Spinal cord (tissue), 10 donors: Measurements from ENCODE around the gene PLAGL2. TPM values are rescaled to one million over a fixed set of nuclear protein-coding genes. Genes with fewer than 3 reads are reported as not detected.
A peak's percentile ranks its signal among the peaks of the same experiment; 100 is the strongest.
"Not testable (repeated sequence)": the region's sequence is repeated elsewhere in the genome, so short reads cannot be mapped to it uniquely, and the experiment has no call there.

Source experiments
- DNase-seq, 6 donors: peaks; one replicate each; pipeline versions ENCODE4 v3.0.0 to v3.0.0-alpha.2; 2013 to 2015; ENCODE audit warnings: low spot score in 6 of 6, low read depth in 4 of 6
- H3K27ac ChIP-seq: one replicate; pipeline ENCODE4 v1.5.1; 2013; ENCODE audit warnings: low read depth, low read length, control low read depth
- H3K27me3 ChIP-seq: one replicate; pipeline ENCODE4 v1.6.1; 2013; ENCODE audit warnings: low read length; ENCODE audit not compliant: control insufficient read depth, insufficient read depth
- H3K36me3 ChIP-seq: one replicate; pipeline ENCODE4 v1.6.1; 2013; ENCODE audit warnings: low read length; ENCODE audit not compliant: control insufficient read depth, insufficient read depth
- H3K4me1 ChIP-seq: one replicate; pipeline ENCODE4 v1.6.1; 2013; ENCODE audit warnings: low read length; ENCODE audit not compliant: control insufficient read depth, insufficient read depth
- H3K4me3 ChIP-seq: one replicate; pipeline ENCODE4 v1.5.1; 2013; ENCODE audit warnings: low read depth, low read length, control low read depth
- H3K9me3 ChIP-seq: one replicate; pipeline ENCODE4 v1.6.1; 2013; ENCODE audit warnings: low read length; ENCODE audit not compliant: control insufficient read depth, insufficient read depth
- WGBS: methylation state at CpG from one replicate; pipeline ENCODE4 v1.1.5; 2013; ENCODE audit warnings: missing lambda C conversion rate; ENCODE audit not compliant: insufficient coverage; 5-methylcytosine and 5-hydroxymethylcytosine counted together
- long read RNA-seq, 4 donors: transcript quantifications; one replicate each; lab custom pipeline, GENCODE V29; 2026
- polyA plus RNA-seq, 2 donors: library from polyadenylated mRNA; unstranded; fragments of 120-200 nt; gene quantifications; one replicate each; pipeline ENCODE4 v1.2.1, GENCODE V29; 2013; ENCODE audit not compliant: insufficient read length in 2 of 2
- total RNA-seq, 2 donors: library from RNA; depleted of rRNA in 1 of 2; stranded (reverse); fragments of 120-200 nt in 1 of 2; fragments of >200 nt in 1 of 2; gene quantifications; one replicate each; pipeline versions ENCODE4 v1.2.3 to v1.2.4, GENCODE V29; 2013 to 2014
- donor health status: healthy.

Gene PLAGL2, protein sequence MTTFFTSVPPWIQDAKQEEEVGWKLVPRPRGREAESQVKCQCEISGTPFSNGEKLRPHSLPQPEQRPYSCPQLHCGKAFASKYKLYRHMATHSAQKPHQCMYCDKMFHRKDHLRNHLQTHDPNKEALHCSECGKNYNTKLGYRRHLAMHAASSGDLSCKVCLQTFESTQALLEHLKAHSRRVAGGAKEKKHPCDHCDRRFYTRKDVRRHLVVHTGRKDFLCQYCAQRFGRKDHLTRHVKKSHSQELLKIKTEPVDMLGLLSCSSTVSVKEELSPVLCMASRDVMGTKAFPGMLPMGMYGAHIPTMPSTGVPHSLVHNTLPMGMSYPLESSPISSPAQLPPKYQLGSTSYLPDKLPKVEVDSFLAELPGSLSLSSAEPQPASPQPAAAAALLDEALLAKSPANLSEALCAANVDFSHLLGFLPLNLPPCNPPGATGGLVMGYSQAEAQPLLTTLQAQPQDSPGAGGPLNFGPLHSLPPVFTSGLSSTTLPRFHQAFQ
- total RNA-seq, result 1 to 10 TPM; 2.5 to 4.5 TPM
- polyA plus RNA-seq, result 10 to 100 TPM; 10.7 to 12.1 TPM
- long read RNA-seq, donor 1, full-length matches to known transcripts, result 1 of 1 reads
- long read RNA-seq, donor 1, partial matches to known transcripts, result 0 of 1 reads
- long read RNA-seq, donor 1, other reads (novel, unspliced or antisense), result 0 of 1 reads
- long read RNA-seq, donor 2, full-length matches to known transcripts, result 1 of 1 reads
- long read RNA-seq, donor 2, partial matches to known transcripts, result 0 of 1 reads
- long read RNA-seq, donor 2, other reads (novel, unspliced or antisense), result 0 of 1 reads
- long read RNA-seq, donor 3, full-length matches to known transcripts, result 1 of 1 reads
- long read RNA-seq, donor 3, partial matches to known transcripts, result 0 of 1 reads
- long read RNA-seq, donor 3, other reads (novel, unspliced or antisense), result 0 of 1 reads
- long read RNA-seq, donor 4, full-length matches to known transcripts, result 4 of 4 reads
- long read RNA-seq, donor 4, partial matches to known transcripts, result 0 of 4 reads
- long read RNA-seq, donor 4, other reads (novel, unspliced or antisense), result 0 of 4 reads

DNA sequence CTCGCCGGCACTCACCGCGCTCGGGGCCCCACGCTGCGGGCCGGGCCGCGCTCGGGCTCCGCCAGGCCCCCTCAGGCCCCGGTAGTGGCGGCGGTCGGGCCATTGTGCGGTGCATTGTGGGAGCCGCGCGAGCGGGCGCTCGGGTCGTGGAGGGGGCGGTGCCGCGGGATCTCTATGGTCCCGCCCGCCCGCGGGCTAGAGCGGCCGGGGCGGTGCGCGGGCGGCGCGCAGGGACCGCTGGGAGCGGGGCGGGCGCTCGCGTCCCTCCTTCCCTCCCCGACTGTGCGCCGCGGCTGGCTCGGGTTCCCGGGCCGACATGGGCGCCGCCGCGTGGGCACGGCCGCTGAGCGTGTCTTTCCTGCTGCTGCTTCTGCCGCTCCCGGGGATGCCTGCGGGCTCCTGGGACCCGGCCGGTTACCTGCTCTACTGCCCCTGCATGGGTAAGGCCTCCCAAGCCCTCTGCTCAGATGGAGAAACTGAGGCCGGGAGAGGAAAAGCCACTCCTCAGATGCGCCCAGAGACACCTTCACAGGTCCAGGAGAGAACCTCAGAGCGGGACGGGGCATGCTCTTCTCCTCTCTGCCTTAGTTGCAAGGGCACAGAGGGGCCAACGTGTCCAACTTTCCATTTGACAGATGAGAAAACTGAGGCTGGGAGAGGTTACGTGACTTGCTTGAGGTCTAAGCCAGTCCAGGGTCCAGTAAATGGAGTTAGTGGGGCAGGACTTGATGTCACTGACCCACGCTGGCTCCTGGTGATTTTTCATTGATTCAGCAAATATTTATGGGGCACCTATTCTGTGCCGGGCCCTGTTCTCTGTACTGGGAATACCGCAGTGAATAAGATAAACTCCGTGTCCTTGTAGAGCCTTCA, at the start of gene PLAGL2, which contains the start of gene POFUT1:
PLAGL2 (minus strand) TSS at position 118 of the 873 bp plus-strand sequence. CDS start 5,565 bp downstream, outside the sequence.
POFUT1 (plus strand) TSS at position 255 of the 873 bp plus-strand sequence; CDS start at position 317, 62 bp downstream.
- H3K4me3 ChIP-seq, result peak within 1 kb of the TSS; percentile 92
- H3K27ac ChIP-seq, result peak within 1 kb of the TSS; percentile 57
- no peaks in the 10 kb centered on the region for H3K27me3 ChIP-seq
- peaks cover 23% of the 10 kb centered on the region for H3K36me3 ChIP-seq
- peak; percentile 63 to 97 (median 84) for DNase-seq
- peaks cover 24% of the 10 kb centered on the region for H3K4me1 ChIP-seq
- no peaks in the 10 kb centered on the region for H3K9me3 ChIP-seq
- WGBS, result under 1% methylated on average over 74 of the region's 74 CpGs

DNA sequence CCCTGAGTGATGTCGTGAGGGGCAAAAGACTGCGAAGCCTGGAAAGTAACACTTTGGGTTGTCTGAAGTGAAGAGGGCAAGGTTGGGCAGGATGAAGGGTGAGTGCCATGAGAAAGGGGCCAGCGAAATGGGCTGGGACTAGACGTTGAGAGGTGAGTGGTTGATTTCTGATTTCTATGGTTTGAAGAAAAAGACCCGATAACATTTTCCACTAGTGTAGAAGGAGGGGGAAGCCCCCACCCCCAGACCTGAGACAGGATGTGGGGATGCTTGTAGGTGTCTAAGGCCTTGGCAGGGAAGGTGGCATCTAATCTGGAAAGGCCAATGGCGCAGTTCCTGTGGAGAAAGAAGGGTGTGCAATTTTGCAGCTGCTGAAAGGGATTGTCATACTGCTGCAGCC, 44.6 kb upstream of the PLAGL2 start:
- 98% methylated on average over 6 of the region's 6 CpGs for WGBS
- H3K27me3 ChIP-seq, result no peaks in the 10 kb centered on the region
- no peaks in the 10 kb centered on the region for H3K9me3 ChIP-seq
- no peaks in the 10 kb centered on the region for H3K36me3 ChIP-seq
- no peaks in the 10 kb centered on the region for H3K4me1 ChIP-seq
- no peak overlapping the region for H3K4me3 ChIP-seq
- DNase-seq, result no peak
- no peak overlapping the region for H3K27ac ChIP-seq

DNA sequence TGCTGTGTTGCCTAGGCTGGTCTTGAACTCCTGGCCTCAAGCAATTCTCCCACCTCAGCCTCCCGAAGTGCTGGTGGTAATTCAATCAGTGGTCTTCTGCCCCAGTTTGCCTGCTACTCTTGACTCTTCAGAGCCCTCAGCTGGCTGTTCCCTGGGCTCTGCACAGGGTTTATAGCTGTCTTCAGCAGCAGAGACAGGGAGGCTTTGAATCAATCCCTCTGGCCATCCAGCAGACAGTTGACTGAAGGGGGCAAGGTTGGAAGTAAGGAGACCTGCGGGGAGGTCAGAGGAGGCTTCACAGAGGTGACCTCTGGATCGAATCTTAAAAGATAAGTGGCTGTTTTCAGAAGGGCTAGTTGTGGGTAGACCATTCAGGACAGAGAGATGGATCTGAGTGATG, 43.9 kb upstream of the PLAGL2 start:
- WGBS, result 86% methylated on average over 3 of the region's 3 CpGs
- H3K9me3 ChIP-seq, result no peaks in the 10 kb centered on the region
- DNase-seq, result no peak
- no peak overlapping the region for H3K4me3 ChIP-seq
- no peaks in the 10 kb centered on the region for H3K27me3 ChIP-seq
- no peak overlapping the region for H3K27ac ChIP-seq
- H3K4me1 ChIP-seq, result no peaks in the 10 kb centered on the region
- no peaks in the 10 kb centered on the region for H3K36me3 ChIP-seq

DNA sequence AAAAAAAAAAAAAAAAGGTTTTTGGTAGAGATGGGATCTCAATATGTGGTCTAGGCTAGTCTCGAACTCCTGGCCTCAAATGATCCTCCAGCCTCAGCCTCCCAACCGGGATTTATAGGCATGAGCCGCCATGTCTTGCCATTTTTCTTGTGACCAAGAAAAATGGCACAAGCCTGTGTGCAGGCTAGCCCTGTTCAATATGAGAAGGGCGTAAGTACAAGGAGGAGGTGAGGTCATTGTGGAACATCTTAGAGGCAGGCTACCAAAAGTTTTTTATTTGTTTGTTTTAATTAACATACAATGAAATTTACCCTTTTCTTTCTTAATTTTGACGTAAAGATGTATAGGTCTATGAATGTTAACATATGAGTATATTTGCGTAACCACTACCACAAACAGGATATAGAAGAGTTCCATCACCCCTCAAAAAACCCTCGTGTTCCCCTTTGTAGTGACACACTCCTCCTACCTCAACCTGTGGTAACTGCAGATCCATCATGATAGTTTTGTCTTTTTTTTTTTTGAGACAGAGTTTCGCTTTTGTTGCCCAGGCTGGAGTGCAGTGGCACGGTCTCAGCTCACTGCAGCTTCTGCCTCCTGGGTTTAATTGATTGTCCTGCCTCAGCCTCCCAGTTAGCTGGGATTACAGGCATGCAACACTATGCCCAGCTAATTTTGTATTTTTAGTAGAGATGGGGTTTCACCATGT, 41.6 kb upstream of the PLAGL2 start:
- Histone ChIP-seq H3K36me3 (no peaks in the 10 kb centered on the region), H3K4me1 (no peaks in the 10 kb centered on the region), H3K27ac (no peak overlapping the region), H3K9me3 (no peaks in the 10 kb centered on the region), H3K27me3 (no peaks in the 10 kb centered on the region), H3K4me3 (no peak overlapping the region)
- DNase-seq, result no peak
- WGBS, result 79% methylated on average over 5 of the region's 9 CpGs

DNA sequence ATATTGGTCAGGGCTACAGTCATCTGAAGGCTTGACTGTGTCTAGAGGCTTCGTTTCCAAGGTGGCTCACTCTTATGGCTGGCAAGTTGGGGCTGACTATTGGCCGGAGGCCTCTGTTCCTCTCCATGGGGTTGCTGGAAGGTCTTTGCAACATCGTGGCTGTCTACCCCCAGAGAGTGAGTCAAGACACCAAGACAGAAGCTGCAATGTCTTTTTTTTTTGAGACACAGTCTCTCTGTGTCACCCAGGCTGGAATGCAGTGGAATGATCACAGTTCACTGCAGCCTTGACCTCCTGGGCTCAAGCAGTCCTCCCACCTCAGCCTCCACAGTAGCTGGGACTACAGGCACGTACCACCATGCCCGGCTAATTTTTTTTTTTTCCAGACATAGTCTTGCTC, 40.5 kb upstream of the PLAGL2 start:
- Histone ChIP-seq H3K4me1 (no peaks in the 10 kb centered on the region), H3K9me3 (no peaks in the 10 kb centered on the region), H3K27me3 (no peaks in the 10 kb centered on the region), H3K27ac (no peak overlapping the region), H3K4me3 (no peak overlapping the region), H3K36me3 (no peaks in the 10 kb centered on the region)
- WGBS, result 76% methylated on average over 5 of the region's 5 CpGs
- DNase-seq, result no peak

DNA sequence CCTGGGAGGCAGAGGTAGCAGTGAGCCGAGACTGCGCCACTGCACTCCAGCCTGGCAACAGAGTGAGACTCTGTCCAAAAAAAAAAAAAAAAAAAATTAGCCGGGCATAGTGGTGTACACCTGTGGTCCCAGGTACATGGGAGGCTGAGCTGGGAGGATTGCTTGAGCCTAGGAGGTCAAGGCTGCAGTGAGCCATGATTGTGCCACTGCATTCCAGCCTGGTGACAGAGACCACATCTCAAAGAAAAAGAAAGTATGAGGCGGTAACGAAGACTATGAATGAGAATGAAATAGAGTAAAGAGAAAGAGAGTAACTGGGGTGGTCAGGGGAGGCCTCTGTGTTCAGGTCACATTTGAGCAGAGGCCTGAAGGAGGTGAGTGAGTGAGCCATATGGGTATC, 38.7 kb upstream of the PLAGL2 start:
- H3K9me3 ChIP-seq, H3K4me1 ChIP-seq, H3K4me3 ChIP-seq, H3K27me3 ChIP-seq, H3K36me3 ChIP-seq, H3K27ac ChIP-seq, DNase-seq: not testable (repeated sequence)
- 95% methylated on average over 5 of the region's 5 CpGs for WGBS

DNA sequence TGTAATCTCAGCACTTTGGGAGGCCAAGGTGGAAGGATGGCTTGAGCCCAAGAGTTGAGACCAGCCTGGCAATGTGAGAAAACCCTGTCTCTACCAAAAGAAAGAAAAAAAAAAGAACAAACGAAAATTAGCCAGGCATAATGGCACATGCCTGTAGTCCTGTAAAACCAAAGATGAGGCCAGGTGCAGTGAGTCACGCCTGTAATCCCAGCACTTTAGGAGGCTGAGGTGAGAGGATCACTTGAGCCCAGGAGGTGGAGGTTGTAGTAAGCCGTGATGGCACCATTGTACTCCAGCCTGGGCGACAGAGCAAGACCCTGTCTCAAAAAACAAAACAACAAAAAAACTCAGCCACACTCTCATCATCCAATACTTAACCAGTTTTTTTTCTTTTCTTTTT, 37.4 kb upstream of the PLAGL2 start:
- no peaks in the 10 kb centered on the region for H3K27me3 ChIP-seq
- H3K4me3 ChIP-seq, result no peak overlapping the region
- H3K36me3 ChIP-seq, result no peaks in the 10 kb centered on the region
- no peak for DNase-seq
- no peak overlapping the region for H3K27ac ChIP-seq
- H3K9me3 ChIP-seq, result no peaks in the 10 kb centered on the region
- 69% methylated on average over 2 of the region's 4 CpGs for WGBS
- H3K4me1 ChIP-seq, result no peaks in the 10 kb centered on the region

DNA sequence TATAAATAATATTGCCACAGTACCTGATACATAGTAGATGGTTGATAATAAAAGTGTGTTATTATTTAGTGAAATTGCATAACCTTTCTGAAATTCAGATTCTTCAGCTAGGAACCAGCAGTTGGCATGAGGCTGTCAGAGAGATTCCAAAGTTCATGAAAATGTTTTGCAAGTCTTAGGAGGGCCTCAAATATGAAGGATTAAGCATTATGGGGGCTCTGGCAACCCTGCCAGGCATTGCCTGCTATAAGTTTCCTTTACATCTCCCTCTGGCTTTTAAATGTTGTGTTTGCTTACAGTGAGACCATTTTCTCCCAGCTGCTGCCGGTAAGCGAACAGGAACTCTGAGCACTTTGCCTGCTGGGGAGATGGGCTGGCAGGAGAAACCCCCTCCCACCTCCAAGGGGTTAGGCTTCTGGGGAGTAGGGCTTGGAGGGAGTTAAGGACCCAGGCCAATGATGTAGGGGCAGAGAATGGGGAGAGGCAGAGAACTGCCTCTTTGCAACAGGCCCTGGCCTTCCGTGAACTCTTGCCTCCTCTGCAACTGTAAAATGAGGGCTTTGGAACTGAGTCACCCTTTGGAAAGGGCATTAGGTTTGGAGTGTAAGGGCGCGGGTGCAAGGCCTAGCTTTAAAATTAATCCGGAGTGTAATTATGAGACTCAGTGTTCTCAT, 36.7 kb upstream of the PLAGL2 start:
- 100% methylated on average over 1 of the region's 6 CpGs for WGBS
- Histone ChIP-seq H3K9me3 (no peaks in the 10 kb centered on the region), H3K27me3 (no peaks in the 10 kb centered on the region), H3K36me3 (no peaks in the 10 kb centered on the region), H3K4me1 (no peaks in the 10 kb centered on the region), H3K27ac (no peak overlapping the region), H3K4me3 (no peak overlapping the region)
- peak in 1 of 6 donors; percentile 57 for DNase-seq
